Measurements from ENCODE around the gene NDUFS7.

The NDUFS7 gene

DNA sequence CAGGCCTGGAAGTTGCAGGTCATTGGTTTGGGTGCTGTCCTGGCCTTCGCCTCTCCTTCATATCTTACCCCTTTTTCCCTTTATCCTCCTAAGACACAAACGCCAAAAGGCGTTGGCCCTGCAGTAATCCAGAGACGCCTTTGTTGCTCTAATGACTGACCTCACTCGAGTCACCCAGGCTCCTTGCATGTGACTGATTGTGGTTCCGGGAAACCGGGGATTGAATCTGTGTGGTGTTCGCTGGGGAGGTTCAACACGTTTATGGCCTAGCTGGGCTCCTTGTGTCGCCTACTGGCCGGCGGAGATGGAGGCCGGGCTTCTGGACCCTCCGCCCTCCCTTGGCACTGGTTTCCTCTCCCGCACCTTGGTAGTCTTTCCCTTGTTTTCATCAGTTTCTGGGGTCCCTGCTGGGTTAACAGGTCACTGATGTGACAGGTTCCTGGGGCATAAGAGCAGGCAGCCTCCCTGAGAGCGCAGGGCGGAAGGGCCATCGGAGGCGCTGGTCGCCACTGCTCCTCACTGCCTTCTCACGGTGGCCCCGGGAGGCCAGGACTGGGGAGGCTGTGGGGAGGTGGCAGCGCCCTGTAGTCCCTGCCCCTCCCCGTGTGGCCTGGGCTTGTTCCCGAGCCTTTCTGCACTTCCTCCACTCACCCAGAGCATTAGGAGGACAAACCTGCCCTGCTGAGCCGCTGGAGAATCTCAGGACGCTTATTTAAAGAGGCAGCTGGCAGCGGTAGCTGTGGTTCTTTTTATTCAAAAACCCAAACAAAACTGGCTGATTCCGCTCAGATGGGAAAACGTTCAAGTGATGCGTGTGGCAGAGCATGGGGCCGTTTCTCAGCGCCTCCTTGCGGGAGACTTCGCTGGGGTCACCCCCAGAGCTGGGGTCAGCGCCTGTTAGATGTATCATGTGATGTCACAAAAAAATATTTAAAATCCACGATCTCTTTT, 18.1 kb upstream of the NDUFS7 start:
- DNase-seq = no peak

DNA sequence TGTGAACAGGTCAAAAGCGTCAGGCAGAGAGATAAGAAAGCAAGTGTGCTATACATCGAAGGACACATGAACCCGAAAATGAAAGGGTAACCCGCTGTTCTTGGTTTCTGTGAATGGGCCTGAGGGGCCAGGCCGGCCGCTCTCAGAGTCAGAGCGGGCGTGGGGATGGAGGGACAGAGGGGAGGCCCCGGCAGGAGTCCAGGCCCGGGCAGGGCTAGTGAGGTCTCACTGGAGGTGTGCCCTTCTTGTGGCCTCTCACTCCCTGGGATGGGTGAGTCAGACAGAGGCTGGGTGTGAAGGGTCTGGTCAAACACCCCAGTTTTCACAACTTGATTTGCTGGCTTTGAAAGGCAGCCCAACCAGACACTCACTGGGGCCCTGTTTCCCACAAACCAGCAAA, 17.4 kb upstream of the NDUFS7 start:
- DNase-seq = no peak

DNA sequence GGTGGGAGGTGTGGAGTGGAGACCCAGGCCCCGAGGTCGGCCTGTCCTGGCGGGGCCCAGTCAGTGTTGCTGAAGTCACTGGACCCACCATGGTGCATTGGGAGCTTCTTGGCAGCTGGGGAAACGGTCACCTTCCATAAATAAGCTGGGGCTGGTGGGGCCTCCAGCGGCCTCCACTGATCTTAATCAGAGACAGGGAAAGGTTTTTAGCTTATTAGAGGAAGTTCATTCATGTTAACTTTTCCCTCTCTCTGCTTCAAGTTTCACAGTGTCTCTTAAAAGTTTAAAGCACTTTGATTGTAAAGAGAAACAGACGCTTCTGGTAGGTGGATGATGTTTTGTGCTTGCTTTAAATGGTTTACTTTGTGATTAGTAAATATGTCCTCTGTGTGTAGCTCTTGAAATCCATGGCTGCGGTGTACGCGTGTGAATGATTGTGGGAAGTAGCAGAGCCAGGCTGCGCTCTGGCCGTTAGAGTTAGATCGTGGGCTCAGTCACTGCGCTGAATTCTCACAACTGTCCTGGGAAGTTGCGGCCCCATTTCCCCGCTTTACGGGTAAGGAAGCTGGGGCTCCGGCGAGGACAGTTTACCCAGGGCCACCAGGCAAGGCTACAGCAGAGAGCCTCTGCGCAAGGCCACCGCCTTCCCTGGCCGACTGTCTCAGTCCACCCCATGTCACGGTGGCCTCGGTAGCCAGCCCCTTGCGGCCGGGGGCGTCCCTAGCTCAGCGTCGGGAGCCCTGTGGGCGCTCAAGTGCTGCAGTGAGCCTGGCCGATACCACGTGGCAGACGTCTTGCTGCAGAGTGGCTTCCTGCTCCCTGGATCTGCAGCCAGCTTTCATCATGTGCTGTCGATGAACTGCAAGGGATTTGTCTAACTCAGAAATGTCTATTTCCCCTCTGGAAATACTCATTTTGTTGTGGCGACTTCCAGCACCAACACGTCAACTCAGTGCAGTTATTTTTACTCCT, 16.5 kb upstream of the NDUFS7 start:
- DNase-seq = no peak

DNA sequence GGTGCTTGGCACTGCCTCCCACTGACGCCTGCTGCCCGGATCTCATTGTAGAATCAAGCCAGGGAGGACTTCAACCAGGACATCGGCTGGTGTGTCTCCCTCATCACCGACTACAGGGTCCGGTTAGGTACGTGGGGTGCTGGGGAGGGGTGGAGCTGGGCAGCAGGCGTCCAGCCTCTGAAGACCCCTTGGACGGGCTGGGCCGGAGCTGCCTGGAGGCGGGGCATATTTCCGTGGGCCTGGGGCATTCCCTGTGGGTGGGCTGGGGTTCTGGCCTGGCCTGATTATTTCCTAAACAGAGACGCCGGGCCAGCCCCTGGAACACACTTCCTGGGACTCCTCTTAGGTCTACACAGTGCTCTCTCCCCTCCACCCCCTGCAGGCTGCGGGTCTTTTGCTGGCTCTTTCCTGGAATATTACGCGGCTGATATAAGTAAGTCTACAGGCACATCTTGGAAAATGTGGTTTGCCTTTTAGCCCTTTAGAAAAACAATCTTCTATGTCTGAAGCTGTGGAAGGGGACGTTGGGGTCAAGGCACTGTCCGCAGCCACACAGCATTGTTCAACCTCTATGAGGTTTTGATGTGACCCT, 14.4 kb upstream of the NDUFS7 start:
- DNase-seq = no peak

DNA sequence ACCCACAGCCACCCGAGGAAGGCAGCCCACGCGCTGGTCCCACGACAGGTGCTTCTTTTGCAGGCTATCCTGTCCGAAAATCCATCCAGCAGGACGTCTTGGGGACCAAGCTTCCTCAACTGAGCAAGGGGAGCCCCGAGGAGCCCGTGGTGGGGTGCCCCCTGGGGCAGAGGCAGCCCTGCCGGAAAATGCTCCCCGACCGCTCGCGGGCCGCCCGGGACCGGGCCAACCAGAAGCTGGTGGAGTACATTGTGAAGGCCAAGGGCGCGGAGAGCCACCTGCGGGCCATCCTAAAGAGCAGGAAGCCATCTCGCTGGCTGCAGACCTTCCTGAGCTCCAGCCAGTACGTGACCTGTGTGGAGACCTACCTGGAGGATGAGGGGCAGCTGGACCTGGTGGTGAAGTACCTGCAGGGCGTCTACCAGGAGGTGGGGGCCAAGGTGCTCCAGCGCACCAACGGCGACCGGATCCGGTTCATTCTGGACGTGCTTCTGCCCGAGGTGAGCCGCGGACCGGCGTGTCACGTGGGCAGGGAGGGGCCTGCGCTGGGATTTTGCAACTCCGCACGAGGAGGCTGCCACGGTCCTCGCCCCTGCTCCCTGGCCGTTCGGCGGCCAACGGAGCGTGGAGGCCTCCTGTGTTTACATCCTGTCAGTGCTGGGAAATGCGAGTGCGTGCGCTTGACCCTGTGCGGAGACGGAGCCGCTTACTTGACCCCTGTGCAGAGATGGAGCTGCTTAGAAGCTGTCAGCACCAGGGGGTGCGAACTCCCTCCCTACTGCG, 12.9 kb upstream of the NDUFS7 start:
- DNase-seq = no peak

DNA sequence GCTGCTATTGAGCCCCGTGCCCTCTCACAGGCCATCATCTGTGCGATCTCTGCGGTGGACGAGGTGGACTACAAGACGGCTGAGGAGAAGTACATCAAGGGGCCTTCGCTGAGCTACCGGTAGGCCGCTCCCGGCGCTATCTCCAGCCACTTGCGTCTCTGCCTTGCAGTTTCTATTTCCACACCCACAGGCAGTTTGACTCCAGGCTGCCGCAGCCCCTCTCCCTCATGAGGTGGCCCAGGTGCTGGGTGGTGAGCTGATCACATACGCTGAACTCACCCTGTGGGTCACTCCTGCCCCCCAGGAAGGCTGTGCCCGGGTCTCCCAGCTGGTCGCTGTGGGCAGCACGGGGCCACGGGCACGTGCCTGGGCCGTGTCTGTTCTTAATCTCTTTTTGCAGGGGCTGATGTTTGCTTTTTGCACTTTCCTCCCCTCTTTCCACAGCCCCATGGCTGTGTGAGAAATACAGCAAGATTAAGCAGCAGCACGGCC, 10.6 kb upstream of the NDUFS7 start:
- DNase-seq = no peak

DNA sequence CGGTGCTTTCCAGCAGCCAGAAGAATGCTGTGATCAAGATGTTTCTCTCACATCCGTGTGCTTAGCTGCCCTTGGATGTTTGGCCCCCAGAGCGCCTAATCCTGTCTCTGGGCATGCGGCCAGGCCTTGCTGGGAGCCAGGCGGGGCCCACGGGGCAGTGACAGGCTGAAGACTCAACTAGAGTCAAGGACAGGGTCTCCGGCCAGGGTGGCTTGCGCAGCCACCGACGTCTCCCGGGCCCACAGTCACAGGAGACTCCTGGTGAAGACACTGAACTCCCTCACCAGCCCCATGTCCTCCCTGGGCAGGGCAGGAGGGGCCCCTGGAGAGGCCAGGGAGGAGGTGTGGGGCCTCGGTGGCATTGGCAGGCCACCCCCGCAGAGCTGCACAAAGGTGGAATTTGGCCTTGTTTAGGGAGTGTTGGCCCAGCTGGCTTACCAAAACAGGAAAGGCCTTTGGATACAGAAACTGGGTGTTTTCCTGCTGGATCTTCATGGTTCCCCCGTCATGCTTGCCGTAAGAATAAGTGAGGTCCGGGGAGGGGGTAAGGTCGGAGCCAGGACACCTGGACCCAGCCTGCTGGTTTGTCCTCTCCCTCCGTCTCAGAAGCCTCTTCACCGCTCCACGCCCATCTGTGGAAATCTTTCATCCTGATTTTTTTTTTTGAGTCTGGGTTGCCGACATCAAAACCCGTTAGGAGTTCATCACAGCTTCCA, 10.0 kb upstream of the NDUFS7 start:
- no peak for DNase-seq

DNA sequence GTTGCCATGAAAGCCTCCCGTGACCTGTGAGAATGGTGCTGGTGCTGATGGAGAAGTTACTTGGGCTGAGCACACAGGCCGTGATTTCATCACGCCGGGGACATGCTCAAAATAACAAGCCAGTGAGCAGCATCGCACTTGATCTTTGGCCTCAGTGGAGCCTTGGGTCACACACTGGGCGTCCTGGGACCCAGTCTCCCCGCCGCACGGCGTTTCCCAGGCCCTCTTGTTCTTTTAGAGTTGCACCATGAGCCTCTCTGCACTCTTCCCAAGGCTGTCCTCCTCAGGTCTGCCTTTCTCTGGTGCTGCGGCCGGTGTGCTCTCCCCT, 9.5 kb upstream of the NDUFS7 start:
- DNase-seq = no peak

DNA sequence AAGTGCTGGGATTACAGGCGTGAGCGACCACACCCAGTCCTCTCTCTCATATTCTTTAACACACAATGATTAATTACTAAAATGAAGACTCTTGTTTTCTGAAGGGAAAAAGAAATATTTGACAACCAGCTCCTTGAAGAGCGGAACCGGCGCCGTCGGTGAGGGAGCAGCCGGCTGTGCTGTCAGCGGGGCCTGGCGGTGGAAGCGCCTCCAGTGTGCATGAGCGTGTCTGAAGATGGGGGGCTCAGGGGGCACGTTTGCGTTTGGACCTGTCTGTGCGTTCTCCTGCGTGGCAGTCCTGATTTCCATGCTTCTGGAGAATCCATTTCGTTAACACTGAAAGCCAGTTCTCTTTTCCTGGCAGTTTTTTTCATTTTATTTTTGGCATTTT, 7.3 kb upstream of the NDUFS7 start:
- DNase-seq = no peak

DNA sequence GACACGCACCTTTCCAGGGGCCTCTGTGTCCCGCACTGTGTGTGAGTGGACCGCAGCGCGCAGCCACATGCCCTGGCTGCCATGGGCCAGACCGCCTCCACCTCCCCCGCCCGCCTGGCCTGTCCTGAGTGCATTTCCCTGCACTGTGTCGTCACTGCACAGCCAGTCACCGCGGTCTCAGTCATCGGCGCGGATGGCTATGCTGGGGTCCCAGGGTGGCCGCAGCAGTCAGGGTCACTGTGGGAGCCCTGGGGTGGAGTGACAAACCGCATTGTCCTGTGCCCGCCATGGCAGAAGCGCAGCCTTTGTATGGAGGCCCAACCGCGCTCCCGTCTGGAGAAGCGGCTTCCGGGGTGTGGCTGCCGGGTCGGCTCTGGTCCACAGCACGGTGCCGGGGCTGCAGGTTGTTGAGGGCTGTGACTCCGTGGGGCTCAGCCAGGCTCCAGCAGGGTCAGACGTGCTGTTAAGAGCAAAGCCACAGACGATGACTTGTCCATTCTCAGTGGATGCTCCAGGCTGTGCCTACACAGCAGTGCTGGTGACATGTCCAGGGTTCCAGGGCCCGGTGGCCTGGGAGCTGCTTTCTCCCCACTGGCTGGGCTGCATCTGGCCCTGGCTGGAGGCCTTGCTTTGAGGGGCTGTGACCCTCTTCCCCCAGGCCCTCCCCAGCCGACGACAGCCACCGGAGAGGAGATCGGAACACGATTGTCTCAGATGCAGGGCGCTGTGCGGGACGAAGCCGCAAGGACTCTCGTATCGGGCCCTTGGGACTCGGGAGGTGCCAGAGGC, 6.3 kb upstream of the NDUFS7 start:
- DNase-seq = no peak

DNA sequence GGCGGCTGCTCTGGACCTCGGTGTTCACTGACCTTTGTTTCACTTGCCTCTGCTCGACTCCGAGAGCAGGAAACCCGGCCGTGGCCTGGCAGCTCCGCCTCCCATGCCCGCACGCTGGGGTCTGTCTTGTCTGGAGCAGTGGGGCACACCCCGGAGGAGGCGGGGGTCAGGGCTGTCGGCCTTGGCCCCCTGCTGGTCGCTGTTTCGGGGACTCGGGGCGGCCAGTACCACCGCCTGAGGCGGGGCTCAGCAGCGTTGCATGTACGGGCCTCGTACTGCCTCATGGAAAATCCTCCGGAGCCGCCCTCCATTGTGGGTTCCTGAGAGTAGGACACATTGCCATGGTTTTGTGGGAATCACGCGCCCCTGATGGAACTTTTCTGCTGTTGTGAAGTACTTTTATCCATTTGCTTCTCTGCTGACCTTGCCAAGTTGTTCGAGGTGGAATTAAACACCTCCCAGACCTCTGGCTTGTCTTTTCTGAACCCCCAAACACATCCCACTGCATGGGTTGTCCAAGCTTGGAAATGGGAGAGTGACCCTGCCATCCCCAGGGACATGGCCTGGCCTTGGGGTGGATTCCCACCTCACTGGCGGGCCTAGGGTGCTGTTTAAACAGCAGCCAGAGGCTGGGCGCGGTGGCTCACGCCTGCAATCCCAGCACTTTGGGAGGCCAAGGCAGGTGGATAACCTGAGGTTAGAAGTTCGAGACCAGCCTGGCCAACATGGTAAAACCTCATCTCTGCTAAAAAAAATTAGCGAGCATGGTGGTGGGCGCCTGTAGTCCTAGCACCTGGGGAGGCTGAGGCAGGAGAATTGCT, 5.5 kb upstream of the NDUFS7 start:
- DNase-seq = no peak

DNA sequence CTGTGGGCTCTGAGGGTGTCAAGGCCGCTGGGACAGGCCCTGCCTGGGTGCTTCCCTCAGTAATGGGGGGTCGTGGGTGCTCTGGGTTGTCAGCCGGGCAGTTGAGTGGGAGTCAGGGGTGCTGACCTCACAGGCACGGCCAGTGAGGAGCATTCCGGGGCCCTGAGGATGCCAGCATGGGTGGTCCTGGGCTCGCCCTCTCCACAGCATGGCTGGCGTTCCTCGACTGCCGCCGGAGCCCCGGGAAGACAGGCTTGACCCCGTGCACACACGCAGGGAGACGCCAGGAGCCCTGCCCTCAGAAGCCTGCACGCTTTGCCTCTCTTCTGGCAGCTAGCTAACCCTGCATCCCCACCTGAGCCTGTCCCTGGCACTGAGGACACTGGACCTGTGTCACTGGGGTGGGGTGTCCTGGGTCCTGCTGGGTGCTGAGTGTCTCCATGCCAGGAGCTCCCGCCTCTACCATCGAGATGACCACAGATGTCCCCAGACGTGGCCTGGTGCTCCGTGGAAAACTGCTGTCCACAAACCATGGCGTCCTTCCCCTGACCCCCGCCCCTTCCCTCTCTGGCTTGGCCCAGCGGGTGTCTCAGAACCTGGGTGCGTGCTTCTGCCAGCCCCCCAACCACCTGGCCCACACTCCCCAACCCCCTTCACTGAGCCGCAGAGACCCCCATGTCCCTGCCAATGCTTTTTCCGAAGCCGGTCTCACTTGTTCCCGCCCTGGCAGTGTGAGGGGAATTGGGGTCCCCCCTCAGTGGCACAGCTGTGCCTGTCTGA, 4.4 kb upstream of the NDUFS7 start:
- no peak for DNase-seq

DNA sequence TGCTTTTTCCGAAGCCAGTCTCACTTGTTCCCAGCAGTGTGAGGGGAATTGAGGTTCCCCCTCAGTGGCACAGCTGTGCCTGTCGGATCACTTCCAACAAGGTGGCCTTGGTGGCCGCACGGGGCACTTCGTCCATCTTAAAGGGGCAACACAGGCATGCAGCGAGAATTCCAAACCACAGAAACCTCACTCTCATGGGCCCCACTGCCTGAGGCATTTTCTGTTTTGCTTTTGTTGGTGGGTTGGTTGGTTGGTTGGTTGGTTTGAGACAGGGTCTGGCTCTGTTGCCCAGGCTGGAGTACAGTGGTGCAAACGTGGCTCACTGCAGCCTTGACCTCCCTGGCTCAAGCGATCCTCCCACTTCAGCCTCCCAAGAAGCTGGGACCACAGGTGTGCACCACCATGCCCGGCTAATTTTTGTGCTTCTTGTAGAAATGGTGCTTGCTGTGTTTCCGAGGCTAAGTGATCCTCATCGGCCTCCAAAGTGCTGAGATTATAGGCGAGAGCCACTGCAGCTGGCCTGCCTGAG, 3.7 kb upstream of the NDUFS7 start:
- no peak for DNase-seq

DNA sequence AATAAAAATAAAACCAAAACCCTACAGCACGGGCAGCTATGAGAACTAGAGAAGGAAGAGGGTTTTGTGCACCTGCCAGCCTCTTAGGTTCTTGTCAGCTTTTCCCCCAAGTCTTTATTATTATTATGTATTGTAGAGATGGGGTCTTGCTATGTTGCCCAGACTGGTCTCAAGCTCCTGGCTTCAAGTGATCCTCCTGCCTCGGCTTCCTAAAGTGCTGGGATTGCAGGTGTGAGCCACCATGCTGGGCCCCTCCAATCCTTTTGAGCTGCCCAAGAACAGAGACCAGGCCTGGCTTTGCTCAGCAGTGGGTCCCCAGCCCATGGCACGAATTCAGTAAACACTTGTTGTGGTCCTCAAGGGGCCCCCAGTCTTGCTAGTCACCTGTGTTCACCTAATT, 1.5 kb upstream of the NDUFS7 start:
- no peak for DNase-seq

DNA sequence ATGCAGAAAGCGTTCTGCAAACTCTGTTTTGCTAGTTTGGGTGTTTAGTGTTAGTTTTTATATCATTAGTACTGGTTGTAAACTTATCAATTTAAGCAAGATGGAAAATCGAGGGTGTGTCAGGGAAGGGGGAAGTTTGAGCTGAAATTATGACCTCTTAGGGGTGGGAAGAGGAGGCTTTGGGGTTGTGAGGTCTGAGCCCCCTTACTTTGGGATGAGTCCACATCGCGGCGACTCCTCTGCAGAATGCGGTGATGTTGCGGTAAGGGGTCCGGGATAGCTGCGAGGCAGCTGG, 743 bp upstream of the NDUFS7 start:
- DNase-seq = no peak

DNA sequence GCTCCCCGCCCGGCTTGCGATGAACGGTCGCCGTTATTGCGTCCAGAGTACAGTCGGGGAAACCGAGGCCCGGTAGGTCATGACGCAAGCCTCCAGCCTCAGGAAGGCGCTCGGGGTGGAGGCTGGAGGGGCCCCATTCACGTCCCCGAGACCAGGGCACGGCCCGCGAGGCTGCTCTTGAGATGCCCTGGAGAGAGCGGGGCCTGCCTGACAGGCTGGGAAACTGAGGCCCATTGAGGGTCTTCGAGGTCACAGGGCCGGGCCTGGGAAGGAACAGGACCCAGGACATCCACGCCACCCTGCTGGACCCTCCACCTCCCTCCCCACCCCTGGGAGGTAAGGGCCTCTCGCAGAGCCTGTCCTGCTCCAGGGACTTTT, 367 bp downstream of the NDUFS7 start:
- peak; percentile 68 for DNase-seq

DNA sequence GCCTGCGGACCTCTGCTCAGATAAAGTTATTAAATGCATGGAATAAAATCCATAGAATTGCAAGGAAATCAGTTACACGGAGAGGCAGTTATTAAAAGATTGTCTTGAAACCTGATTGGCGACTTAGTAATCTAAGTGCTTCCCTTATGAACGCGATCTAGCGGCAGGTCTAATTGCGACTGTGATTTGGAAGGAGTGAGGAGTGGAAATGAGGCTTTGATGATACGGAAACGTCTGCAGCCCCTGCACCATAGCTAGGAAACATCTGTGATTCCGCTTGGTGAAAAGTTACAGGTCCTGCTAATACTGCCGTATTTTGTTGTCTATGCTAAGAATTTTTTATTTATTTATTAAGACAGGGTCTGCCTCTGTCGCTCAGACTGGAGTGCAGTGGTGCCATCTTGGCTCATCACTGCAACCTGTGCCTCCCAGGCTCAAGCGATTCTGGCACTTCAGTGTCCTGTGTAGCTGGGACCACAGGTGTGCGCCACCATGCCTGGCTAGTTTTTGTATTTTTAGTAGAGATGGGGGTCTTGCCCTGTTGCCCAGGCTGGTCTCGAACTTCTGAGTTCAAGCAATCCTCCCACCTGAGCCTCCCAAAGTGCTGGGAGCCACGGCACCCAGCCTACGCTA, 887 bp downstream of the NDUFS7 start:
- no peak for DNase-seq

DNA sequence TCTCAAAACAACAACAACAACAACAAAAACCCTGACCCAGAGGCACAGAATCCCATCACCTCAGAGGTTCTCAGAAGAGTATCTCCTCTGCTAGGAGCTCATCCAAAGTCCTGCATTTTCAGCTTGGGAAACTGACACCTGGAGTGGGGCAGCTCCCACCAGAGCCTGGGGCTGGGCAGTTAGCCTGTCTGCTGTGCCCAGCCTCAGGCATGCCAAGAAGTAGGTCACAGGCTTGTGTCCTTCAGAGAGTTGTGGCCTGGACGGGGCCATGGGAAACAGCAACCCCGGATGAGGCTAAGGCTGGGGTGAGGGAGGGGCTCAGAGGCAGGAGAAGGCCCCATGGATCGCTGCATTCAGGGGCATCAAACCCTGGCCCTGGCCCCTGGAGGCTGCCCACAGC, 2.1 kb downstream of the NDUFS7 start:
- no peak for DNase-seq

Measured in activated effector memory CD4-positive, alpha-beta T cell treated with anti-CD3 and anti-CD28 coated beads, Interleukin-2, amount 50 U/mL, for 16 hours (primary cell).